Measurements from ENCODE around the gene IGSF9.

GRCh38 chr1:159939678-159940002, 5.8 kb downstream of the IGSF9 start:
- no peak for TF ChIP-seq CTCF (IDR thresholded peaks at IDR 0.05; ENCODE audit: poor library complexity, severe bottlenecking)
- TF ChIP-seq SMC3 (conservative IDR thresholded peaks at IDR 0.05; ENCODE audit: poor library complexity) = no peak
- TF ChIP-seq REST (IDR thresholded peaks at IDR 0.05; ENCODE audit: borderline replicate concordance) = no peak
- no peak for TF ChIP-seq POLR2AphosphoS5 (IDR thresholded peaks at IDR 0.05)
- no peak for TF ChIP-seq EZH2 (IDR thresholded peaks at IDR 0.05; ENCODE audit: borderline replicate concordance, insufficient read depth, low read length, poor library complexity, severe bottlenecking)
- no peak for TF ChIP-seq TAF1 (IDR thresholded peaks at IDR 0.05; ENCODE audit: low read depth)

All from neural cell (in vitro differentiated cells).